Hepatocyte (in vitro differentiated cells): ENCODE results near the gene RAB11FIP2.

Source experiments
- CTCF ChIP-seq: fragments of 200-600 bp; sonication (generic); IDR thresholded peaks from 2 replicates; pipeline ENCODE4 v1.5.1; 2016; ENCODE audit warnings: antibody characterized with exemption, mild to moderate bottlenecking; ENCODE audit not compliant: poor library complexity
- EZH2phosphoT487 ChIP-seq: fragments of 200-600 bp; sonication (generic); IDR thresholded peaks from one replicate; pipeline ENCODE4 v1.6.1; 2018; ENCODE audit warnings: antibody characterized with exemption, mild to moderate bottlenecking, low read depth, moderate library complexity; ENCODE audit not compliant: unreplicated experiment, severe bottlenecking

GRCh38 chr10:118047880-118048279 is 1.1 kb upstream of the RAB11FIP2 start:
- TF ChIP-seq EZH2phosphoT487 (no peak), CTCF (no peak)
